Activated naive CD8-positive, alpha-beta T cell treated with anti-CD3 and anti-CD28 coated beads for 36 hours (primary cell): ENCODE results near the gene OR7G3. TPM values are rescaled to one million over a fixed set of nuclear protein-coding genes. Genes with fewer than 3 reads are reported as not detected.

Source experiments
- DNase-seq: peaks from one replicate; pipeline ENCODE4 v3.0.0; 2021
- H3K27ac Mint-ChIP-seq: one replicate; pipeline ENCODE4 v1.8.0; 2022; ENCODE audit warnings: mild to moderate bottlenecking, moderate library complexity, mixed read lengths
- H3K27me3 Mint-ChIP-seq: one replicate; pipeline ENCODE4 v1.8.0; 2022; ENCODE audit warnings: mild to moderate bottlenecking, mixed read lengths
- H3K36me3 Mint-ChIP-seq: one replicate; pipeline ENCODE4 v1.8.0; 2021; ENCODE audit warnings: mild to moderate bottlenecking, mixed read lengths
- H3K4me1 Mint-ChIP-seq: one replicate; pipeline ENCODE4 v1.8.0; 2021; ENCODE audit warnings: mixed read lengths
- H3K4me3 Mint-ChIP-seq: one replicate; pipeline ENCODE4 v1.8.0; 2022; ENCODE audit warnings: mild to moderate bottlenecking, moderate library complexity, mixed read lengths
- H3K9me3 Mint-ChIP-seq: one replicate; pipeline ENCODE4 v1.8.0; 2022; ENCODE audit warnings: mixed read lengths
- total RNA-seq, 2 experiments: library from RNA; stranded (reverse); gene quantifications; one replicate each; pipeline ENCODE4 v1.2.3, GENCODE V29; 2021

Gene OR7G3
- total RNA-seq, 2 experiments from 2014 or later, result not detected

- peaks cover 7% of the 10 kb centered on the region for H3K9me3 Mint-ChIP-seq
- DNase-seq, result no peak
- peak overlapping the region; percentile 94 for H3K4me3 Mint-ChIP-seq
Measured at GRCh38 chr19:9139609-9140158, 12.9 kb upstream of the OR7G3 start.

DNA sequence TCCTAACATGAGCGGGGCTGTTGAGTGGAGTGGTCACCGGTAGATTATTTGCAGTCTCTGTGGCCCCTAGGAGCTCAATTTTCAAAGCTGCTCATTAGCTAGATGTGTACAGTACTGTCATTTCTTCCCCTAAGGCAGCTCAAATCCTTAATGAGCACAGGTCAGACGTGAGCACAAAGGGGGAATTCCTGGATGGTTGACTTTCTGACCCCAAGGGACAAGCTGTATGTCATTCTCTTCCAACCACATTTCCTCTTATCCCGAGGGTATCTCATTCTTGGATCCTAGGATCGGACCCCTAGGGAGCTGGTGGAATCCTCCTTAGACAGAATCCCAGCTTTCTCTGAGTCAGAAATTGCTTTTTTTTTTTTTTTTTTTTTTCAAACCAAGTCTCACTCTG lies 5.7 kb upstream of the OR7G3 start:
- Mint-ChIP-seq H3K27me3 (peaks cover 11% of the 10 kb centered on the region), H3K4me1 (peaks cover 8% of the 10 kb centered on the region), H3K27ac (no peak overlapping the region), H3K36me3 (no peaks in the 10 kb centered on the region), H3K9me3 (no peaks in the 10 kb centered on the region), H3K4me3 (no peak overlapping the region)
- DNase-seq, result no peak

More at GRCh38 chr19:9139609-9140158, 12.9 kb upstream of the OR7G3 start:
- H3K36me3 Mint-ChIP-seq, result peaks cover 31% of the 10 kb centered on the region
- H3K27ac Mint-ChIP-seq, result peak overlapping the region; percentile 98
- peaks cover 23% of the 10 kb centered on the region for H3K4me1 Mint-ChIP-seq
- H3K27me3 Mint-ChIP-seq, result no peaks in the 10 kb centered on the region

GRCh38 chr19:9130965-9131364 lies 4.2 kb upstream of the OR7G3 start:
- DNase-seq, result no peak
- peaks cover 25% of the 10 kb centered on the region for H3K27me3 Mint-ChIP-seq

DNA sequence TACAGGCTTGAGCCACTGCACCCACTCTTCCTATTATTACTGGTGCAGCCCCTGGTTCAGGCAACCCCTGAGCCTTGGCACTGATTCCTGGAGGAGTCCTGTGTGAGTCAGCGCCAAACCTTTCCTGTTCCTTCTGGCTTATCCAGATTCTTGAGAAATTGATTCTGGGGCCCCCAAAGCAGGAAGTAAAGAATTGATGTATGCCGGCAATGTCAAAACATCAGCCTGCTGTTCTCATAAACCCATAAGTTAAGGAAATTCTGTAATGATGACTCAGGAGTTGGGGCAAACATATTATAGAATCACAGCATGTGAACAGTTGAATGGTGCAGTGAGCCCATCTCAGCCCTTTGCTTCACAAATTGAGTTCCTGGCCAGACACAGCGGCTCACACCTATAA lies 1.4 kb upstream of the OR7G3 start:
- Mint-ChIP-seq H3K9me3 (no peaks in the 10 kb centered on the region), H3K4me3 (no peak overlapping the region), H3K27ac (no peak overlapping the region), H3K4me1 (peaks cover 6% of the 10 kb centered on the region), H3K27me3 (peaks cover 34% of the 10 kb centered on the region), H3K36me3 (no peaks in the 10 kb centered on the region)
- no peak for DNase-seq

More at GRCh38 chr19:9130965-9131364, 4.2 kb upstream of the OR7G3 start:
- Mint-ChIP-seq H3K4me3 (no peak overlapping the region), H3K9me3 (no peaks in the 10 kb centered on the region), H3K4me1 (peaks cover 6% of the 10 kb centered on the region), H3K27ac (no peak overlapping the region), H3K36me3 (no peaks in the 10 kb centered on the region)

DNA sequence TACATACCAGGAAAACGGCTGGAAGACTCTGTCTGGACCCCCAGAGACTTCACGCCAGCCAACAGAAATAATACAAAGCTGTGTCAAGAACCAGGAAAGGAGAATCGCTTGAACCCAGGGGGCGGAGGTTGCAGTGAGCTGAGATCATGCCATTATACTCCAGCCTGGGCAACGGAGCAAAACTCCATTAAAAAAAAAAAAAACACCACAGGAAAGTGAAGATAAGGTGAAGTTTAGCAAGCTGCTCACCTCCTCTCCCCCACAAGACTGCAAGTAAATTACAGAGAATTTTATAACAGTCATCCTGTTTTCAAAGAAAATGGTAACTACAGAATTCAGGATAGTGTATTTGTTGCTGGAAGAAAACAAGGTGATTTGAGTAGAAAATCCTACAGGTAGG lies 10.2 kb downstream of the OR7G3 start:
- no peak overlapping the region for H3K27ac Mint-ChIP-seq
- no peak for DNase-seq
- H3K27me3 Mint-ChIP-seq, result peaks cover 41% of the 10 kb centered on the region
- no peaks in the 10 kb centered on the region for H3K9me3 Mint-ChIP-seq
- no peaks in the 10 kb centered on the region for H3K36me3 Mint-ChIP-seq
- H3K4me3 Mint-ChIP-seq, result no peak overlapping the region
- no peaks in the 10 kb centered on the region for H3K4me1 Mint-ChIP-seq

GRCh38 chr19:9115307-9115813 lies 11.4 kb downstream of the OR7G3 start, which contains the start of gene OR7G1:
Gene OR7G1 (minus strand): TSS chr19:9115763. CDS start chr19:9115763, 0 bp downstream.
- Mint-ChIP-seq H3K27me3 (peaks cover 35% of the 10 kb centered on the region), H3K27ac (no peak within 1 kb of the TSS), H3K36me3 (no peaks in the 10 kb centered on the region), H3K4me1 (no peaks in the 10 kb centered on the region), H3K4me3 (no peak within 1 kb of the TSS), H3K9me3 (no peaks in the 10 kb centered on the region)
- DNase-seq, result no peak

- peaks cover 3% of the 10 kb centered on the region for H3K4me1 Mint-ChIP-seq
- H3K27me3 Mint-ChIP-seq, result peaks cover 28% of the 10 kb centered on the region
- H3K4me3 Mint-ChIP-seq, result no peak overlapping the region
Measured at GRCh38 chr19:9109959-9110358, 16.8 kb downstream of the OR7G3 start.

DNA sequence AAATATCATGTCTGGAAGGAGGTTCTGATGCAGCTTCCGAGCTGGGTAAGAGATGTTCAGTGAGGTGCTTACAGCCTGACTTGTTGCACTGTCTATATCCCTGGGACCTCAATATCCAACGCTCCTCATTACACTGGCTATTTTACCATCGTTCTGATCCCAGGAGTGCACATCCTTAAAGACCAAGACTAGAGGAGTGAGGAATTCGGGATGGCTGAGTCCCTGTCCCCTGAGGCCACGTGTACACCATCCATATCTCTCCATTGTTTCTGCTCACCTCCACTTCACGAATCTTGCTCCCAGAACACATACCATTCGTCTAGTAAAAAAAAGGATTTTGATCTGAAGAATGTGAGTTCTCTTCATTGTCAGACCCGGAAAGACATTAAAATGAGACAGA lies 19.4 kb downstream of the OR7G3 start, which contains the start of gene OR7G2:
TSS of gene OR7G2 (minus strand) at position 101 of the 400 bp plus-strand sequence. CDS start 4,232 bp downstream, outside the sequence.
- H3K27ac Mint-ChIP-seq, result no peak within 1 kb of the TSS
- peaks cover 32% of the 10 kb centered on the region for H3K27me3 Mint-ChIP-seq
- no peak for DNase-seq
- H3K9me3 Mint-ChIP-seq, result no peaks in the 10 kb centered on the region
- H3K36me3 Mint-ChIP-seq, result no peaks in the 10 kb centered on the region
- peaks cover 3% of the 10 kb centered on the region for H3K4me1 Mint-ChIP-seq
- no peak within 1 kb of the TSS for H3K4me3 Mint-ChIP-seq

More at GRCh38 chr19:9109959-9110358, 16.8 kb downstream of the OR7G3 start:
- H3K27ac Mint-ChIP-seq, result no peak overlapping the region
- H3K9me3 Mint-ChIP-seq, result no peaks in the 10 kb centered on the region
- H3K36me3 Mint-ChIP-seq, result no peaks in the 10 kb centered on the region
- DNase-seq, result no peak

- H3K4me3 Mint-ChIP-seq, result no peak within 1 kb of the TSS
Measured at GRCh38 chr19:9086761-9087160, 40.0 kb downstream of the OR7G3 start, which contains the start of gene OR1M1. Gene OR1M1 (plus strand): TSS chr19:9087061. CDS start chr19:9093245, 6,184 bp downstream.

DNA sequence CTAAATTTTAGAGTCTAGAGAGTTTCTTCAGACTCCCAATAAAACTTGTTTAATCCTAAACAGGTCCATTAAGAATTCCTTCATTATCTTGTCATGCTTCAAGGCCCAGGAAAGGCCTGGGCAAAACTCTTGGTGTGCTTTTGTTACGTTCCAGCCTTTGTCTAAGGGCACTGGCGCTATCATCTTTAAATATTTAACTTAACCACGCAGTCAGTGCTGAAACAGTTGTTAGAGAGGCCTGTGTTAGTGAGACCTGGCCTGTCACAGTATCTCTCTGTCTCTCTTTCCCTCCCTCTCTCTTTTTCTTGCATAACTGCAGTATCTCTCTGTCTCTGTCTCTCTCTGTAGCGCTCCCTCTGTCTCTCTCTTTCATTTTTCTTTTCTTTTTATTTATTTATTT lies 48.1 kb downstream of the OR7G3 start:
- Mint-ChIP-seq H3K27ac (no peak overlapping the region), H3K9me3 (no peaks in the 10 kb centered on the region), H3K4me1 (peaks cover 3% of the 10 kb centered on the region), H3K36me3 (no peaks in the 10 kb centered on the region), H3K27me3 (no peaks in the 10 kb centered on the region), H3K4me3 (no peak overlapping the region)
- no peak for DNase-seq

More at GRCh38 chr19:9086761-9087160, 40.0 kb downstream of the OR7G3 start, which contains the start of gene OR1M1:
- H3K4me1 Mint-ChIP-seq, result no peaks in the 10 kb centered on the region
- H3K27me3 Mint-ChIP-seq, result peaks cover 23% of the 10 kb centered on the region
- no peak for DNase-seq
- no peak within 1 kb of the TSS for H3K27ac Mint-ChIP-seq
- H3K9me3 Mint-ChIP-seq, result no peaks in the 10 kb centered on the region
- no peaks in the 10 kb centered on the region for H3K36me3 Mint-ChIP-seq

- Mint-ChIP-seq H3K9me3 (no peaks in the 10 kb centered on the region), H3K36me3 (no peaks in the 10 kb centered on the region), H3K27me3 (no peaks in the 10 kb centered on the region), H3K4me1 (peaks cover 3% of the 10 kb centered on the region), H3K4me3 (no peak overlapping the region), H3K27ac (no peak overlapping the region)
- no peak for DNase-seq
Measured at GRCh38 chr19:9076901-9077300, 49.8 kb downstream of the OR7G3 start.

Other genes starting within 250 kb of the OR7G3 start
- not detected for gene MUC16, start 116.5 kb downstream of the OR7G3 start, total RNA-seq
- not detected for gene OR1M1, start 39.9 kb downstream of the OR7G3 start, total RNA-seq
- gene OR7G2, start 19.5 kb downstream of the OR7G3 start, total RNA-seq, result not detected
- not detected for gene OR7G1, start 11.2 kb downstream of the OR7G3 start, total RNA-seq
- 10 to 100 TPM; 53.4 to 58.2 TPM for gene ZNF317, start 13.4 kb upstream of the OR7G3 start, total RNA-seq
- not detected for gene OR7D2, start 52.0 kb upstream of the OR7G3 start, total RNA-seq
- gene OR7D4, start 92.6 kb upstream of the OR7G3 start, total RNA-seq, result not detected
- gene OR7E24, start 124.0 kb upstream of the OR7G3 start, total RNA-seq, result not detected
- gene ZNF699, start 182.9 kb upstream of the OR7G3 start, total RNA-seq, result 1 to 10 TPM; 4.6 to 5.1 TPM
- 10 to 100 TPM; 13.0 to 14.9 TPM for gene ZNF559, start 197.2 kb upstream of the OR7G3 start, total RNA-seq
- gene ZNF177, start 236.1 kb upstream of the OR7G3 start, total RNA-seq, result 1 to 10 TPM in 1 of 2 experiments, under 1 TPM in 1; 0.74 to 1.0 TPM